NK-92 (cell line): ENCODE data around the gene SECISBP2.
"Not testable (repeated sequence)": the region's sequence is repeated elsewhere in the genome, so short reads cannot be mapped to it uniquely, and the experiment has no call there.

ENCODE experiments used
- DNase-seq: peaks from one replicate; lab custom pipeline; 2025; ENCODE audit not compliant: unreplicated experiment; lab: John Stamatoyannopoulos, UW

Gene SECISBP2

DNA sequence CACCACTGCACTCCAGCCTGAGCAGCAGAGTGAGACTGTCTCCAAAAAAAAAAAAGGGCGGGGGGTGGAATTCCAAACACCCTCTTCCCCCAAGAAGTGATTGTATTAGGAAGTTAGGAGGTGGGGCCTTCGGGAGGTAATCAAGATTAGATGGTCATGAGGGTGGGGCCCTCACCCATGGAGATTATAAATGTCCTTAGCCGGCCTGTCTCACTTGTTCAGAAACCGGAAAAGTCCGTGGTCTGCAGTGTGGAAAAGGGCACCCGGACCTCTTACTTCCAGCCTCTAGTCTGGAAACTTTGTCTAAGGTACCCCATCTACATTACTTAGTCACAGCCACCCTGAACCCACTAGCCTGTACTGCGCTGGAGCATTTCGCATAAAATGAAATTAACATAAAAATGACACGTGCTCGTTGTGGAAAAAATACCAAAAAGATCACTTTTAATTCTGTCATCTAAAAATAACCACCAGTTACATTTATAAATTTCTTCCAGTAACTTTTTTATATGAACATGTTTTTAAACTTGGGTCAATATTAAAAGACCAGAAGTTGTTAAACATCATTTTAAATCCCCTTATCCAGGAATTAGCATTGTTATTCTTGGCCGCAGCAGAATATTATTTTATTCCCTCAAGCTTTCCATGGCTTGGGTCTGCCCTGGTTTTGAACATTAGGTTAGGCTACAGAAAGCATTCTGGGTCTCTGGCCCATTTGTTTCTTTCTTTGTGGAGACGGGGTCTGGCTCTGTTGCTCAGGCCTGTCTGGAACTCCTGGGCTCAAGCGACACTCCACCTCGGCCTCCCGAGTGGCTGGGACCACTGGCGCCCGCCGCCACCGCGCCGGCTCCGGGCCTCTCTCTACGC lies 8.5 kb upstream of the SECISBP2 start:
- DNase-seq = no peak

- peak; percentile 97 for DNase-seq
Observed at GRCh38 chr9:89310475-89311345, 7.6 kb upstream of the SECISBP2 start, which contains the start of gene CKS2. TSS of gene CKS2 (plus strand) at chr9:89311195. CDS start at chr9:89311293, 98 bp downstream.

GRCh38 chr9:89311346-89312221 lies 6.7 kb upstream of the SECISBP2 start:
- no peak for DNase-seq

DNA sequence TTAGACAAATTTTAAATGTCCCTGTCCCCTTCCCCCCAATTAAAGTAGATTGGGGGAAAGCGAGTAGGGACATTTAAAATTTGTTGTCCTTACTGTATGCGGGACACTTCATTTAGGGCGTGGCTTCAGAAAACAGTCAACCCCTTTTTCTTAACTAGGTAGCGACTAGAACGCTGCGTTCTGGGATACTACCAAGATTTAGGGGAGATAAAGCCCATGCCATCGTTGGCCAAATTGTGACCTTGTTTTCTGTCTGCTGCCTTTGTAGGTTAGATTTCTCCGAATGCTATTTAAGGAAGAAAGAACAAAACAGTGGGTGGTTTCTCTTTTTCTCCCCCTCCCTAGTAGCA lies 6.1 kb upstream of the SECISBP2 start:
- no peak for DNase-seq

DNA sequence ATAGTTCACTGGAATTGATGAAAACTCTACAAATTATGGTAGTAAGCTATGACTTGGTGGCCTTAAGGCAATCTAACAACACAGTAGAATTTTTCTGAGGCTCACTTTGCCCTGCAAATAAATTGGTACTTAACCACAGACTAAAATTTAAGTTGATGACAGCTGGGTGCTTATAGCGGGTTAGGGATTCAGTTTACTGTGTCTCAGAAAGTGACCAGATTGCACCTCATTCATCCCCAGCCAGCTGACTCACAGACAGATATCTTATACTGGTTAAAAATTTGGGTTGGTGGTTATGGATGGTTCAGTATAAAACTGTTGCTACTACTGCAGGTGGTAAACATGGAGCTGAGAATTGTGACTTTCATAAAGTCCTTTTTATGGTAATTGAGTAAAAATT lies 4.5 kb upstream of the SECISBP2 start:
- no peak for DNase-seq

DNA sequence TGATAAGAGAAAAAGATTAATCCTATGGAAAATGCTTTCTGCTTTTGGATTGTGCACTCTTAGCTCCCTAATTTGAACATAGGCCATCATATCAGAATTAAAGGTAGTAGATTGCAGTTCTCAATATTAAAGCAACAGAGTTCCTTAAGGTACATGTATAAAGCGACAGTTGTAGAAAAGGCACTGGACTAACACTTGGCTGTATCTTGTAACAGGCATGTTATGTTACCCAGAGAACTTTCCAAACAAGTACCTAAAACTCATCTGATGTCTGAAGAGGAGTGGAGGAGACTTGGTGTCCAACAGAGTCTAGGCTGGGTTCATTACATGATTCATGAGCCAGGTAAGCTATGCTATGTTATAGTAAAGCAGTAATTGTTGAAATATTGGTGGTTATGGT lies 3.3 kb upstream of the SECISBP2 start:
- no peak for DNase-seq

- DNase-seq = no peak
Observed at GRCh38 chr9:89315482-89315881, 2.8 kb upstream of the SECISBP2 start.

DNA sequence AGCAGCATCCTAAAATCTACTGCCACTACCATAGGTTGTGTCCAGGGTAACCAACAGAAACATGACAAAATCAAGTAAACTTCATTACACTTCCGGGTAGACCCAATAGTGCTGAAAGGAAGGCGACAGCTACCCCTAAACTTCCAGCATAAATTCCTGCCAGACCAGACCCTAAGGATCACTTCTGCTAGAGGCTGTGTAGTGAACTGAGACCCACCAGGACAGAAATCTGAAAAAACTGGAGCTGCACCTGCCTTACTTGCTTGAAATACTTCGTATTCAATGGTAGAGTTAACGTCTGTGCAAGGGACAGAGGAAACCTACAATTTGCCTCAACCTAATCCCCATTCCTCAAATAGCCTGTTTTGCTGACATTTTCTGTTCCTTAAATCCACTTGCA lies 1.0 kb upstream of the SECISBP2 start:
- DNase-seq = no peak

GRCh38 chr9:89319015-89319905 lies 960 bp downstream of the SECISBP2 start:
- no peak for DNase-seq

DNA sequence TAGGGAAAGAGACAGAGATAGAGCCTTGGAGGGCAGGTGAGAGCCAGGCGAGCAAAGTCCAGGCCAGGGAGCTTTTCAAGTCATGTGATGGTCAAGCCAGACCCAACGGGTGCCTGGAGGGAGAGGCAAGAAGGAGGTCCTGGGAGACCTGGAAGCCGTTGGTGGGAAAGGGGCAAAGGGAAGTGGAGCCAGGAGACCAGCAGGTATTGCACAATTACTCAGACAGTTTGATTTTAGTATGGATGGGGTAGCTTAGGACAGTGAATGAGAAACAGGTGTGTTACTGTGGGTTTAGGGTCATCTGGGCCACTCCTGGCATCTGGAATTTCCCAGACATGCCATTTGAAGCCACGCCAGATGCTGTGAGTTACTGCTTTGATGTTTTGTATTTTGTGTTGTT lies 5.1 kb downstream of the SECISBP2 start:
- DNase-seq = no peak

DNA sequence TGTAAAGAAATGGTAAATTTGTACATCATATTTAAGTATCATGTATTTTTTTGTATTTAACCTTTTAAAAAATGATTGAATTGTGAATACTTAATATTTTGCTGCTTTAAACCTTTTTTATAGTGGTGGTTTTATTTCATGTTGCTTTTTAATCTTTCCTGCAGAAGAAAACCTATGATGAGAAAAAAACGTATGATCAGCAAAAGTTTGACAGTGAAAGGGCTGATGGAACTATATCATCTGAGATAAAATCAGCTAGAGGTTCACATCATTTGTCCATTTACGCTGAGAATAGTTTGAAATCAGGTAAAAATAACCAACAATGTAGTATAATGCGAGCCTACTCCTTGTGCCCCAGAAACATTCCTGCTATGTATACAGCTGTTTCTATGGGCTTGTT lies 7.4 kb downstream of the SECISBP2 start:
- no peak for DNase-seq

DNA sequence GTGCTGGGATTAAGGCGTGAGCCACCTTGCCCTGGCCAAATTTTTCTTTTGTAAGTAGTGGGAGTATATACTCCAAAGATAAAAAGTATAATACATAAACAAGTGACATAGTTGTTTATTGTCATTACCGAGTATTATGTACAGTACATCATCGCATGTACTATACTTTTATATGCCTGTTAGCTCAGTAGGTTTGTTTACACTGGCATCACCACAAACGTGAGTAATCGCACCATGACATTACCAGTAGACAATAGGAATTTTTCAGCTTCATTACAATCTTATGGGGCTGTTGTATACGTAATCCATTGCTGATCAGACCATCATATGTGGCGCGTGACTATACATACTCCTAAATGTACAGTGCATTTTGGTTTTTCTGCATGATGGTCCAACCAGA lies 9.8 kb downstream of the SECISBP2 start:
- no peak for DNase-seq

- no peak for DNase-seq
Observed at GRCh38 chr9:89329917-89330316, 11.6 kb downstream of the SECISBP2 start.

GRCh38 chr9:89330513-89330912 lies 12.2 kb downstream of the SECISBP2 start:
- no peak for DNase-seq

DNA sequence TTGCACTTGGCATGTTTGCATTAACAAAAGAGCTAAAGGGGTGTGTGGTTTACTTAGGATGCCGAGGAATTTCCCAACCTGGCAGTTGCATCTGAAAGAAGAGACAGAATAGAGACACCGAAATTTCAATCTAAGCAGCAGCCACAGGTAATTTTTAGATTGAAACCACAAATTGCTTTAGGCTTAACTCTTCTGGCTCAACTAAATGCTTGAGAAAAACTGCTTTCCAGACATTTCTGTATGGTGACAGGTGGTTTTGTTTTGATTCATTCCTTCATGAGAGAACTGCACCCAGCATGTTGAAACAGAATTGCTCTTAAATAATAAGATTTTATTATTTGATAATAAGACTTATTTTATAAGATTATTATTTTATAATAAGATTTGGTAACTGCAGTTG lies 21.5 kb downstream of the SECISBP2 start:
- no peak for DNase-seq

DNA sequence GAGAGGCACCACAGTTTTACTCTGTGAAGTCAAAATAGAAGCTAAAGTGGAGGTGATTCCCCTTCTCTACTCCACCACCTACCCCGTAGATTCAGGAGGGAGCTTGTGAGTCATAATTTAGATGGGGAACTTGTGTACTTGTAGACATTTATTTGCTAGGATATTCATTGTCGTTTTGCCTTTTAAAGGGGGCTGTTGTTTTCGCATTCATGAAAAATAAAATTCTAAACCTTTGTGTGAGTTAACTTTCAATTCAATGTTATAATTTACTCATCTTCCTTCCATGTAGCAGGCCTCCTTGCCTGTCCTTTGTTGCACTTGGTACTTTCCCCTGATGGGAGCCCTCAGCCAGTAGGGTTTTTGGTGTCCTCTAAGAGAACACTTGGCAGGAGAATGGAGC lies 22.0 kb downstream of the SECISBP2 start:
- DNase-seq = no peak

- no peak for DNase-seq
Observed at GRCh38 chr9:89342213-89342612, 23.9 kb downstream of the SECISBP2 start.

GRCh38 chr9:89342948-89343347 lies 24.6 kb downstream of the SECISBP2 start:
- DNase-seq = no peak

DNA sequence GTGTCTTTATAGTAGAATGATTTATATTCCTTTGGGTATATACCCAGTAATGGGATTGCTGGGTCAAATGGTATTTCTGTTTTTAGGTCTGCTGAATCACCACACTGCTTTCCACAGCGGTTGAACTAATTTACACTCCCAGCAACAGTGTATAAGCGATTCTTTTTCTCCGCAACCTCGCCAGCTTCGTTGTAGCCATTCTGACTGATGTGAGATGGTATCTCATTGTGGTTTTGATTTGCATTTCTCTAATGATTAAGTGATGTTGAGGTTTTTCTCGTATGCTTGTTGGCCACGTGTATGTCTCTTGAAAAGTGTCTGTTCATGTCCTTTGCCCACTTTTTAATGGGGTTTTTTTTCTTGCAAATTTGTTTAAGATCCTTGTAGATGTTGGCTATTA lies 25.5 kb downstream of the SECISBP2 start:
- not testable (repeated sequence) for DNase-seq

DNA sequence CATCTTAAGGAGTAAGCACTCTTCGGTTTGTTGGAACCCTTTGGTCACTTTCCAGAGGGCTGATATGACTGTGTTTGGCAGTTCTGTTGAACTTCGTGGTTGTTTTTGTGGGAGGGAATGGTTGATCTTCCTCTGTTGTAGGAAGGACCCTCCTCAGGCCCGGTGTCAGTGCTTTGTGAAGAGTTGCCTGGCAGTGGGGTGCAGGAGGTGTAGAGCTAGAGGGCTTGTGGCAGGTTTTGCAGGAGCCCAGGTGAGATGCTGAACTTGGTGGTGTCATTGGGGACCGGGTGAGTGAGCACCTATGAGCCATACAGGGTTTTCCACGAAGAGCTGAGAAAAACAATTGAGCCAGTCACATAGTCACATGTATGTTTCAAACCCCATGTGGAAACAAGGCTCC lies 27.2 kb downstream of the SECISBP2 start:
- DNase-seq = no peak
